ENCODE data around the gene BRAT1.
"Not testable (repeated sequence)": the region's sequence is repeated elsewhere in the genome, so short reads cannot be mapped to it uniquely, and the experiment has no call there.

BRAT1 gene

GRCh38 chr7:2583798-2584580 lies 28.7 kb upstream of the BRAT1 start:
- DNase-seq (ENCODE audit: low spot score): no peak

- DNase-seq (ENCODE audit: low spot score): no peak
Measured at GRCh38 chr7:2582006-2582735, 26.8 kb upstream of the BRAT1 start.

- no peak for DNase-seq (ENCODE audit: low spot score)
Measured at GRCh38 chr7:2580636-2581035, 25.3 kb upstream of the BRAT1 start.

GRCh38 chr7:2577914-2578680 lies 22.8 kb upstream of the BRAT1 start:
- no peak for DNase-seq (ENCODE audit: low spot score)

- no peak for DNase-seq (ENCODE audit: low spot score)
Measured at GRCh38 chr7:2576742-2577491, 21.6 kb upstream of the BRAT1 start.

GRCh38 chr7:2575733-2576340 lies 20.5 kb upstream of the BRAT1 start:
- DNase-seq (ENCODE audit: low spot score): no peak

- DNase-seq (ENCODE audit: low spot score): no peak
Measured at GRCh38 chr7:2575046-2575732, 19.9 kb upstream of the BRAT1 start.

- no peak for DNase-seq (ENCODE audit: low spot score)
Measured at GRCh38 chr7:2573761-2574160, 18.4 kb upstream of the BRAT1 start.

GRCh38 chr7:2572101-2572842 lies 16.9 kb upstream of the BRAT1 start:
- no peak for DNase-seq (ENCODE audit: low spot score)

GRCh38 chr7:2571409-2571808 lies 16.1 kb upstream of the BRAT1 start:
- DNase-seq (ENCODE audit: low spot score): no peak

- DNase-seq (ENCODE audit: low spot score): no peak
Measured at GRCh38 chr7:2570021-2570420, 14.7 kb upstream of the BRAT1 start.

- no peak for DNase-seq (ENCODE audit: low spot score)
Measured at GRCh38 chr7:2569421-2569820, 14.1 kb upstream of the BRAT1 start.

- DNase-seq (ENCODE audit: low spot score): no peak
Measured at GRCh38 chr7:2568521-2569223, 13.3 kb upstream of the BRAT1 start.

GRCh38 chr7:2567679-2568278 lies 12.5 kb upstream of the BRAT1 start:
- DNase-seq (ENCODE audit: low spot score): no peak

- DNase-seq (ENCODE audit: low spot score): no peak
Measured at GRCh38 chr7:2566890-2567678, 11.8 kb upstream of the BRAT1 start.

- no peak for DNase-seq (ENCODE audit: low spot score)
Measured at GRCh38 chr7:2566348-2566889, 11.1 kb upstream of the BRAT1 start.

GRCh38 chr7:2564970-2565540 lies 9.7 kb upstream of the BRAT1 start:
- DNase-seq (ENCODE audit: low spot score): peak; percentile 9

GRCh38 chr7:2563955-2564354 lies 8.6 kb upstream of the BRAT1 start:
- DNase-seq (ENCODE audit: low spot score): not testable (repeated sequence)
